ENCODE measurements around the gene DCAF6. TPM values are rescaled to one million over a fixed set of nuclear protein-coding genes. Genes with fewer than 3 reads are reported as not detected.

DCAF6 gene
- total RNA-seq, 2 donors from 2014 or later: 47.2 to 76.7 TPM

DNA sequence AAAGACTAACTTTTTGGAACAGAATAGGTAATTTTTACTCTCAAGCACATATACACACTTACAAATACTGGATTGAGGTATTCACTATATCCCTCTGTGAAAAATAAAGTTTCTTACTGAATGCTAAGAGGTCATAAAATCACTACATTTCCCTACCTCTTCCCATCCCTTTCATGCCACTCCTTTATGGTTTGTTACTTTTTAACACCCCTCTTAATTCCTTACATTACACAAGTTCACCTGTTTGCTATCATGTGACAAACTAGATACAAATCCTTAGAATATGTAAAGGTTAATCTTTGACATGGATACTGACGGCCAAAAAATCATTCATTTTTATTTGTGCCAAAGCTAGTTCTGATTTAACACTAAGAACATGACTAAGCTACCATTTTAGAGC lies 6.8 kb upstream of the DCAF6 start:
- TF ChIP-seq, protein P1, sequence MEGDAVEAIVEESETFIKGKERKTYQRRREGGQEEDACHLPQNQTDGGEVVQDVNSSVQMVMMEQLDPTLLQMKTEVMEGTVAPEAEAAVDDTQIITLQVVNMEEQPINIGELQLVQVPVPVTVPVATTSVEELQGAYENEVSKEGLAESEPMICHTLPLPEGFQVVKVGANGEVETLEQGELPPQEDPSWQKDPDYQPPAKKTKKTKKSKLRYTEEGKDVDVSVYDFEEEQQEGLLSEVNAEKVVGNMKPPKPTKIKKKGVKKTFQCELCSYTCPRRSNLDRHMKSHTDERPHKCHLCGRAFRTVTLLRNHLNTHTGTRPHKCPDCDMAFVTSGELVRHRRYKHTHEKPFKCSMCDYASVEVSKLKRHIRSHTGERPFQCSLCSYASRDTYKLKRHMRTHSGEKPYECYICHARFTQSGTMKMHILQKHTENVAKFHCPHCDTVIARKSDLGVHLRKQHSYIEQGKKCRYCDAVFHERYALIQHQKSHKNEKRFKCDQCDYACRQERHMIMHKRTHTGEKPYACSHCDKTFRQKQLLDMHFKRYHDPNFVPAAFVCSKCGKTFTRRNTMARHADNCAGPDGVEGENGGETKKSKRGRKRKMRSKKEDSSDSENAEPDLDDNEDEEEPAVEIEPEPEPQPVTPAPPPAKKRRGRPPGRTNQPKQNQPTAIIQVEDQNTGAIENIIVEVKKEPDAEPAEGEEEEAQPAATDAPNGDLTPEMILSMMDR (IDR thresholded peaks at IDR 0.05): no peak
- no peak for ATAC-seq (ENCODE audit: insufficient number of reproducible peaks, low FRiP score, low read depth)
- H3K4me1 ChIP-seq (ENCODE audit: control insufficient read depth in 1 of 2, low read depth in 2 of 2): peaks cover 17 to 36% of the 10 kb centered on the region in 2 donors
- H3K27me3 ChIP-seq (replicated peaks; ENCODE audit: insufficient read depth): no peaks in the 10 kb centered on the region
- no peaks in the 10 kb centered on the region for H3K36me3 ChIP-seq
- H3K27ac ChIP-seq: no peak overlapping the region
- H3K4me3 ChIP-seq: no peak overlapping the region
- no peaks in the 10 kb centered on the region for H3K9me3 ChIP-seq
- DNase-seq (ENCODE audit: low spot score): no peak

DNA sequence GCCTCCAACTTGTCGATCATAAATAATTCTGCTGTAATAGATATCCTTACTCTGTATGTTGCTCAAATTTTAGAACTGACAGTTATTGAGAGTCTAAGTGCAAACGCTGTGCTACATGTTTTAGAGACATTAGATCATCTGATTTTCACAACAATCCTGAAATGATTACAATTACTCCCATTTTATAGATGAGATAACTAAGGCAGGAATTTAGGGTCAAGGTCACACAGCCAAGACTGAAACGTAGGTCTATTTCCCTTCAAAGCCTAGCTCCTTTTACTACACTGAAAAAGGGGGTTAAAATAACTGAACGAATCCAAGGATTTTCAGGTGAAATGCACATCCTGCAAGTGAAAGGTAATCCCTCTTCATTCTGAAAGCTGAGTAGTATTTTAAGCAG lies 2.7 kb upstream of the DCAF6 start:
- no peak for ATAC-seq (ENCODE audit: insufficient number of reproducible peaks, low FRiP score, low read depth)
- H3K36me3 ChIP-seq: no peaks in the 10 kb centered on the region
- peak overlapping the region; percentile 87 for H3K4me3 ChIP-seq
- no peaks in the 10 kb centered on the region for H3K9me3 ChIP-seq
- peaks cover 24 to 43% of the 10 kb centered on the region in 2 donors for H3K4me1 ChIP-seq (ENCODE audit: control insufficient read depth in 1 of 2, low read depth in 2 of 2)
- peak overlapping the region; percentile 3 to 95 for H3K27ac ChIP-seq
- no peak for DNase-seq (ENCODE audit: low spot score)
- TF ChIP-seq, protein P1 (IDR thresholded peaks at IDR 0.05): no peak
- H3K27me3 ChIP-seq (replicated peaks; ENCODE audit: insufficient read depth): no peaks in the 10 kb centered on the region

- DNase-seq (ENCODE audit: low spot score): no peak
- Histone ChIP-seq H3K27me3 (replicated peaks; ENCODE audit: insufficient read depth) (no peaks in the 10 kb centered on the region), H3K36me3 (no peaks in the 10 kb centered on the region), H3K4me1 (ENCODE audit: control insufficient read depth in 1 of 2, low read depth in 2 of 2) (peaks cover 24 to 42% of the 10 kb centered on the region in 2 donors), H3K27ac (peak overlapping the region; percentile 93 to 95), H3K4me3 (peak overlapping the region; percentile 87), H3K9me3 (no peaks in the 10 kb centered on the region)
- no peak for ATAC-seq (ENCODE audit: insufficient number of reproducible peaks, low FRiP score, low read depth)
- TF ChIP-seq, protein P1 (IDR thresholded peaks at IDR 0.05): no peak
These were observed 1.9 kb upstream of the DCAF6 start for GRCh38 chr1:167934426-167935215.

DNA sequence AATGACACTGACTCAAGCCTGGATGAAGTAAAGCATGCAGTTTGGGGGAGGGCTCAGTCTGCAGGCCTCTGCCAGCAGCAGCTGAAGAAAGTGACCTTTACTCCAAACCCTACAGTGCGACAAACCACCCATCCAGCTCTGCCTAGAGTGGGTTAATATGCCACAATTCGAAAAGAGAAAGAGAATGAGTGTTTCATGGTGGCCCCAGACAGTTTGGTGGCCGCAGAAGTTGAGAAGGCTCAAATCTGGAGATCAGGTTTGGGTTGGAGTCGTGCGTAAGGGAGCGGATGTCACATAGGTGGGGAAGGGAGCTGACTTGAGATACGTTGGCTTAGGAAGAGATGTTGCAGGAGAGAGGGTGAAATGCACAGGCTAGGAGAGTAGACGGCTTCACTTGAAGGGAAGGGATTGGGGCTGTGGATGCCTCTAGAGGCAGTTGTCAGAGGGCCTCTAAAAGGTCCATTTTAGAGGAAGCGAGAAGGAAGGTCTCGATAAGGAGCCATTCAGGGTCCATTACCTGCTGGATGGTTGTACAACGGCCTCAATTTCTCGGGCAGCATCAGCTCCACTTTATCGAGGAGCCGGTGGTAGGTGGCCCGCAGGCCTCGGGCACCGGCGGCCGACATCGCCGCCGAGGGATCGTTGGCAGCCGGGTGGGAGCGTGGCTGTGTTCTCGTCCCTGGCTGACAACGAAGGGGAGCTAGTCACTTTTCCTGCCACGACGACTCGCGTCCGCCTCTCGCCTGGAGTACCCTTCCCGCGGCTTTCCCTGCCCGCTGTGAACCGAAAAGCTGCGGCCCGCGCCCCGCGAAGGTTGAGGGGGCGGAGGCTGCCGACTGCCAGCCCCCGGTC lies 1.0 kb upstream of the DCAF6 start:
- TF ChIP-seq, protein P1 (IDR thresholded peaks at IDR 0.05): no peak
- H3K36me3 ChIP-seq: no peaks in the 10 kb centered on the region
- H3K4me3 ChIP-seq: peak overlapping the region; percentile 87
- peak overlapping the region; percentile 93 to 95 for H3K27ac ChIP-seq
- ATAC-seq (ENCODE audit: insufficient number of reproducible peaks, low FRiP score, low read depth): peak; percentile 7
- H3K4me1 ChIP-seq (ENCODE audit: control insufficient read depth in 1 of 2, low read depth in 2 of 2): peaks cover 18 to 34% of the 10 kb centered on the region in 2 donors
- no peaks in the 10 kb centered on the region for H3K27me3 ChIP-seq (replicated peaks; ENCODE audit: insufficient read depth)
- no peaks in the 10 kb centered on the region for H3K9me3 ChIP-seq
- DNase-seq (ENCODE audit: low spot score): no peak

Data from thoracic aorta (tissue), 2 donors.